WTC11 (cell line): ENCODE data around the gene KCTD2. TPM values are rescaled to one million over a fixed set of nuclear protein-coding genes. Genes with fewer than 3 reads are reported as not detected.

Experiments
- ATAC-seq: fragments of 200-7000 bp; cut with Tn5 transposase; 2 replicates; pipeline ENCODE4 v1.10.0; 2021; ENCODE audit warnings: mild to moderate bottlenecking, moderate library complexity
- CTCF ChIA-PET: fragments of 300-600 bp; sonication (Branson Sonifier 250); formaldehyde crosslinking; loops from one replicate; lab custom pipeline; 2021; ENCODE audit warnings: antibody characterized with exemption; lab: Charles Lee
- POLR2A ChIA-PET: fragments of 350-600 bp; sonication (Branson Sonifier 250); formaldehyde crosslinking; loops from one replicate; lab custom pipeline; 2021; ENCODE audit warnings: antibody characterized with exemption; lab: Charles Lee
- DNase-seq: peaks from one replicate; pipeline ENCODE4 v3.0.0; 2021; ENCODE audit warnings: low spot score
- H3K27ac Mint-ChIP-seq: 2 replicates; pipeline ENCODE4 v1.8.0; 2021; ENCODE audit warnings: mixed read lengths
- H3K27me3 Mint-ChIP-seq: 2 replicates; pipeline ENCODE4 v1.8.0; 2021; ENCODE audit warnings: low read depth, mild to moderate bottlenecking, moderate library complexity, mixed read lengths
- H3K36me3 Mint-ChIP-seq: 2 replicates; pipeline ENCODE4 v1.8.0; 2021; ENCODE audit warnings: mixed read lengths
- H3K4me1 Mint-ChIP-seq: 2 replicates; pipeline ENCODE4 v1.8.0; 2022; ENCODE audit warnings: mixed read lengths
- H3K4me3 Mint-ChIP-seq: 2 replicates; pipeline ENCODE4 v1.8.0; 2021; ENCODE audit warnings: mild to moderate bottlenecking, moderate library complexity, mixed read lengths
- H3K9me3 Mint-ChIP-seq: 2 replicates; pipeline ENCODE4 v1.8.0; 2021; ENCODE audit warnings: mixed read lengths
- ARID4B ChIP-seq: sonication (generic); formaldehyde crosslinking; IDR thresholded peaks from 2 replicates; pipeline ENCODE4 v1.8.0; 2023; ENCODE audit warnings: missing genetic modification reagents, mild to moderate bottlenecking, borderline replicate concordance
- E2F4 ChIP-seq: sonication (generic); formaldehyde crosslinking; IDR thresholded peaks from 2 replicates; pipeline ENCODE4 v1.8.1; 2022; ENCODE audit warnings: low read depth, mild to moderate bottlenecking, moderate library complexity, missing genetic modification reagents, borderline replicate concordance
- FOXK1 ChIP-seq: sonication (generic); formaldehyde crosslinking; IDR thresholded peaks from 2 replicates; pipeline ENCODE4 v1.8.0; 2022; ENCODE audit warnings: mild to moderate bottlenecking, moderate library complexity, missing genetic modification reagents
- GABPB1 ChIP-seq: sonication (generic); formaldehyde crosslinking; IDR thresholded peaks from 2 replicates; pipeline ENCODE4 v1.8.1; 2023; ENCODE audit warnings: mild to moderate bottlenecking, missing genetic modification reagents
- MYBL2 ChIP-seq: sonication (generic); formaldehyde crosslinking; IDR thresholded peaks from 2 replicates; pipeline ENCODE4 v1.8.1; 2023; ENCODE audit warnings: mild to moderate bottlenecking, moderate library complexity, missing genetic modification reagents
- NR3C1 ChIP-seq: sonication (generic); formaldehyde crosslinking; conservative IDR thresholded peaks from 2 replicates; pipeline ENCODE4 v1.8.1; 2023; ENCODE audit warnings: low read depth, mild to moderate bottlenecking, missing genetic modification reagents
- PRDM15 ChIP-seq: sonication (generic); formaldehyde crosslinking; IDR thresholded peaks from 2 replicates; pipeline ENCODE4 v1.8.0; 2022; ENCODE audit warnings: missing genetic modification reagents
- PRRX2 ChIP-seq: fragments of 250-450 bp; sonication (Bioruptor Pico); IDR thresholded peaks from 2 replicates; pipeline ENCODE4 v1.8.0; 2021; ENCODE audit warnings: mild to moderate bottlenecking
- TEAD4 ChIP-seq: sonication (generic); formaldehyde crosslinking; IDR thresholded peaks from 2 replicates; pipeline ENCODE4 v1.8.0; 2022; ENCODE audit warnings: mild to moderate bottlenecking, missing genetic modification reagents
- ZNF232 ChIP-seq: sonication (generic); formaldehyde crosslinking; IDR thresholded peaks from 2 replicates; pipeline ENCODE4 v1.8.0; 2022; ENCODE audit warnings: mild to moderate bottlenecking, missing genetic modification reagents
- ZNF263 ChIP-seq: sonication (generic); formaldehyde crosslinking; IDR thresholded peaks from 2 replicates; pipeline ENCODE4 v1.8.1; 2022; ENCODE audit warnings: low read depth, mild to moderate bottlenecking, moderate library complexity, missing genetic modification reagents
- total RNA-seq: library from RNA; stranded (reverse); gene quantifications from 3 replicates; pipeline ENCODE4 v1.2.3, GENCODE V29; 2021
- TF ChIP-seq, protein P1 (sequence below): sonication (generic); formaldehyde crosslinking; IDR thresholded peaks from 2 replicates; pipeline ENCODE4 v1.8.1; 2022; ENCODE audit warnings: mild to moderate bottlenecking, missing genetic modification reagents, moderate library complexity, borderline replicate concordance
- TF ChIP-seq, protein P2 (sequence below): fragments of 250-450 bp; sonication (Bioruptor Pico); conservative IDR thresholded peaks from 2 replicates; pipeline ENCODE4 v1.9.0; 2021; ENCODE audit warnings: mild to moderate bottlenecking

The KCTD2 gene
- total RNA-seq, 1 experiment from 2014 or later: 31.3 TPM

GRCh38 chr17:75091855-75092327 is 44.9 kb downstream of the KCTD2 start (continued):
- TF ChIP-seq ARID4B (CRISPR knock-in tag) (no peak), E2F4 (CRISPR knock-in tag) (no peak), GABPB1 (no peak), PRDM15 (no peak), MYBL2 (CRISPR knock-in tag) (no peak), PRRX2 (no peak), FOXK1 (no peak)

DNA sequence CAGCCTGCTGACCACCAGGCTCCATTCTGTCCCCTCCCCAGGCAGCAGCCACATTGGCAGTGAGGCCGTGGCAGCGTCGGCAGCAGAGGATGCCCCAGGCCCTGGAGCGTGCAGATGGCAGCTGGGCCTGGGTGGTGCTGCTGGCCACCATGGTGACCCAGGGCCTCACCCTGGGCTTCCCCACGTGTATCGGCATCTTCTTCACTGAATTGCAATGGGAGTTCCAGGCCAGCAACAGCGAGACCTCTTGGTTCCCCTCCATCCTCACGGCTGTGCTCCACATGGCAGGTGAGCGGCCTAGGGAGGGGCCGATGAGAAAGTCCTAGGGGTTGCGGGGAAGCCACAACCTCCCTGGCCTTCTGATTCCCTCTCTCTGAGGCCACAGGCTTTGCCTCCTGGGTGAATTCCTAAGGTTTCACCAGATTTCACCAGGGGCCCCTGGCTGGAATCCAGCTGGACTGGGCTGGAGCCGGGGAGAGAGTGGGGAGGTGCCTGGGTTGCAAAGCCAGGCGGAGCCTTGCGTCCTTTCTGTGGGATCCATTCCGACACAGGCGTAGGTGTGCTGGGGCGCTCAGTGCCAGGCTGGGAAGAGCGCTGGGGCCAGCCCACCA is 46.6 kb downstream of the KCTD2 start:
- H3K9me3 Mint-ChIP-seq: no peaks in the 10 kb centered on the region
- no peak for DNase-seq
- ATAC-seq: no peak
- TF ChIP-seq, protein P1, sequence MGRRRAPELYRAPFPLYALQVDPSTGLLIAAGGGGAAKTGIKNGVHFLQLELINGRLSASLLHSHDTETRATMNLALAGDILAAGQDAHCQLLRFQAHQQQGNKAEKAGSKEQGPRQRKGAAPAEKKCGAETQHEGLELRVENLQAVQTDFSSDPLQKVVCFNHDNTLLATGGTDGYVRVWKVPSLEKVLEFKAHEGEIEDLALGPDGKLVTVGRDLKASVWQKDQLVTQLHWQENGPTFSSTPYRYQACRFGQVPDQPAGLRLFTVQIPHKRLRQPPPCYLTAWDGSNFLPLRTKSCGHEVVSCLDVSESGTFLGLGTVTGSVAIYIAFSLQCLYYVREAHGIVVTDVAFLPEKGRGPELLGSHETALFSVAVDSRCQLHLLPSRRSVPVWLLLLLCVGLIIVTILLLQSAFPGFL: no peak
- TF ChIP-seq ZNF263 (no peak), TEAD4 (CRISPR knock-in tag) (no peak), ZNF232 (CRISPR knock-in tag) (no peak), NR3C1 (CRISPR knock-in tag) (no peak)
- TF ChIP-seq, protein P2, sequence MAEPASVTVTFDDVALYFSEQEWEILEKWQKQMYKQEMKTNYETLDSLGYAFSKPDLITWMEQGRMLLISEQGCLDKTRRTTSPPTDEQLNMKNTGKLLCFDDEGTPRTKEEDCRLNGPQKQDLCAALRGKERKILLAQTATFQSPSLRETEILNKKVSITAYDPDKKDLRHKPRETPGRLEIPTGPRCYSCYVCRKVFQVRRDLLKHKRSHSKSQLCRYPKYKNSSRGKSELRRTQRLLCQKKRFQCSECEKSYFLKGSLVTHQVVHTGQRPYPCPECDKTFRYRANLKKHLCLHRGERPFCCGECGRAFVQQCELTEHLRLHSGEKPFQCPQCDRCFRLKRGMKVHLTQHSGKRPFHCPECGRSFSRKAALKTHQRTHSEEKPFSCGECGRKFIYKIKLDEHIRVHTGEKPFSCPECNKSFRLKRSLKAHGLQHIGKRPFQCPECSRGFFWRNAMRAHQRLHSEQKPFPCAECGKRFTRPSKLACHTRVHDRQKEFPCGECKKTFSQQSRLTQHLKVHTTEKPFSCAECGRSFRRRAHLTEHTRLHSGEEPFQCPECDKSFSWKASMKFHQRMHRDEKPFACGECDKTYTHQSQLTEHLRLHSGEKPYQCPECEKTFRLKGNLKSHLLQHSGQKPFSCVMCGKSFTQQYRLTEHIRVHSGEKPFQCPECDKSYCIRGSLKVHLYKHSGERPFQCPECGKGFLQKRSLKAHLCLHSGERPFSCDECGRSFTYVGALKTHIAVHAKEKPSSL (CRISPR knock-in tag): no peak
- CTCF ChIA-PET: interaction anchor here (0.6 to 4.1 kb wide), 4 partner anchors 12 to 1663 kb away, joined by 3 to 18 read pairs (median 5); no protein-coding TSS in a partner anchor
- H3K36me3 Mint-ChIP-seq: peaks cover 10% of the 10 kb centered on the region; the same call in 1 of the 2 replicates
- peaks cover 45% of the 10 kb centered on the region for H3K4me1 Mint-ChIP-seq
- no peaks in the 10 kb centered on the region; the same call in 1 of the 2 replicates for H3K27me3 Mint-ChIP-seq
- H3K4me3 Mint-ChIP-seq: no peak overlapping the region
- H3K27ac Mint-ChIP-seq: no peak overlapping the region; the same call in 1 of the 2 replicates
- POLR2A ChIA-PET: interaction anchor here (0.6 kb wide), 1 partner anchor 333 kb away, joined by 3 read pairs; no protein-coding TSS in a partner anchor
